DOHH2 (cell line): ENCODE results near the gene CLPSL2.

Experiments used
- EZH2phosphoT487 ChIP-seq: fragments of 200-600 bp; sonication (generic); IDR thresholded peaks from 2 replicates; pipeline ENCODE4 v1.6.1; 2017; ENCODE audit warnings: borderline replicate concordance, mild to moderate bottlenecking, antibody characterized with exemption, low read length, moderate library complexity, mixed read lengths
- TF ChIP-seq, protein P1 (sequence below): fragments of 200-600 bp; sonication (generic); IDR thresholded peaks from one replicate; pipeline ENCODE4 v1.5.1; 2014; ENCODE audit warnings: antibody characterized with exemption, mild to moderate bottlenecking, low read depth, low read length; ENCODE audit not compliant: poor library complexity, severe bottlenecking

DNA sequence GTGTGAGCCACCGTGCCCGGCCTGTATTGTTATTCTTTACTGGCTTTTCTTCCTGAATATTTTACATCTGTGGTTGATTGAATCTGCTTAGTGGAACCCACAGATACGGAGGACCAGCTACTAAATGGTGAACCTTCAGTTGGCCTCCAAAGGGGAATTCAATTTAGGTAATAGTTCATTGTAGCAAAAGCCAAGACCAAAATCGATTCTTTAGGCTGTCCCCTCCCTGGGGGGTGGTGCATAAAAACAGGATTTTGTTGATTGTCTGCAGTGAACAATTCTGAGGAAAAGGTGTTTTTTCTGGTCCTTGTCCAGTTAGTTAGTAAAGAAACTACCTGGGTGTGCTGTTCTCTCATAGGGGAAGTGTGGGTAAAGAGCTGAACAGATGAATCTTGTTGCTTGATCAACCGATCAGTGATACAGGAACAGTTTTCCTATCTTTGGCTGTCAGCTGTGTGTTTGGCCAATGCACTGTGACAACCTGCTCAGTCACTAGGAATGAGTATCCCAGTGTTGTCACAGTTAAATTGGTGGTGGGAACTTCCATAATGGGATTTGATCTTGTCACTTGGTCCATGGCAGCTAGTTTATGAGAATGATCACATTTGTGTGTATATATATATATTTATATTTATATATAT, 48.3 kb downstream of the CLPSL2 start:
- TF ChIP-seq, protein P1, sequence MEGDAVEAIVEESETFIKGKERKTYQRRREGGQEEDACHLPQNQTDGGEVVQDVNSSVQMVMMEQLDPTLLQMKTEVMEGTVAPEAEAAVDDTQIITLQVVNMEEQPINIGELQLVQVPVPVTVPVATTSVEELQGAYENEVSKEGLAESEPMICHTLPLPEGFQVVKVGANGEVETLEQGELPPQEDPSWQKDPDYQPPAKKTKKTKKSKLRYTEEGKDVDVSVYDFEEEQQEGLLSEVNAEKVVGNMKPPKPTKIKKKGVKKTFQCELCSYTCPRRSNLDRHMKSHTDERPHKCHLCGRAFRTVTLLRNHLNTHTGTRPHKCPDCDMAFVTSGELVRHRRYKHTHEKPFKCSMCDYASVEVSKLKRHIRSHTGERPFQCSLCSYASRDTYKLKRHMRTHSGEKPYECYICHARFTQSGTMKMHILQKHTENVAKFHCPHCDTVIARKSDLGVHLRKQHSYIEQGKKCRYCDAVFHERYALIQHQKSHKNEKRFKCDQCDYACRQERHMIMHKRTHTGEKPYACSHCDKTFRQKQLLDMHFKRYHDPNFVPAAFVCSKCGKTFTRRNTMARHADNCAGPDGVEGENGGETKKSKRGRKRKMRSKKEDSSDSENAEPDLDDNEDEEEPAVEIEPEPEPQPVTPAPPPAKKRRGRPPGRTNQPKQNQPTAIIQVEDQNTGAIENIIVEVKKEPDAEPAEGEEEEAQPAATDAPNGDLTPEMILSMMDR, result no peak
- no peak for TF ChIP-seq EZH2phosphoT487
